Mammary microvascular endothelial cell (primary cell): ENCODE data around the gene OR6N1. TPM values are rescaled to one million over a fixed set of nuclear protein-coding genes. Genes with fewer than 3 reads are reported as not detected.

Experiments
- total RNA-seq: library from RNA; depleted of rRNA; stranded (reverse); fragments of >200 nt; gene quantifications from 2 replicates; pipeline ENCODE4 v1.2.3, GENCODE V29; 2015

The OR6N1 gene
- total RNA-seq: not detected in 2 replicates

GRCh38 chr1:158771950-158772866, at the start of gene OR6N1:
TSS of gene OR6N1 (minus strand) at chr1:158772195. CDS start at chr1:158766682, 5,513 bp downstream.

DNA sequence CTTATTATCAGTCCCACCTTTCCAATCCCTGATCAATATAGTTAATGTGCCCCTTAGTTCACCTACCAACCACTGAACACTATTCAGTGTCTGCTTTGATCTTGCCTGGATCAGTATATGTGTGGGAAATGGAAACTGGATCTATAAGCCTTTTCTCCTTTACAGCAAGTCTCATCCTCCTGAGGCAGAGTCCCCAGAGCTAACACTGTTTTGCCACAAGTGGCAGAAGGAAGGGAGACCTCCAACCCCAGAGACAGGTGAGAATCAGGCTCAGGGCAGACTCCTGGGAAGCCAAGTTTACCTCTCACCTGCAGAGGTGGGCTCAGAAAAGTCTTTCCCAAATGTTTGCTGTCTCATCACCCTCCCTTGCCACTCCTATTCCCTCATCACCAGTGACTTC, 9.1 kb upstream of the OR6N1 start, which contains the start of gene OR6N2:
Gene OR6N2 (minus strand): TSS at position 101 of the 400 bp plus-strand sequence. CDS start 3,569 bp downstream, outside the sequence.

GRCh38 chr1:158754420-158754819, 17.6 kb downstream of the OR6N1 start, which contains the start of gene OR6K6:
TSS of gene OR6K6 (plus strand) at chr1:158754720. CDS start at chr1:158754888, 168 bp downstream.

DNA sequence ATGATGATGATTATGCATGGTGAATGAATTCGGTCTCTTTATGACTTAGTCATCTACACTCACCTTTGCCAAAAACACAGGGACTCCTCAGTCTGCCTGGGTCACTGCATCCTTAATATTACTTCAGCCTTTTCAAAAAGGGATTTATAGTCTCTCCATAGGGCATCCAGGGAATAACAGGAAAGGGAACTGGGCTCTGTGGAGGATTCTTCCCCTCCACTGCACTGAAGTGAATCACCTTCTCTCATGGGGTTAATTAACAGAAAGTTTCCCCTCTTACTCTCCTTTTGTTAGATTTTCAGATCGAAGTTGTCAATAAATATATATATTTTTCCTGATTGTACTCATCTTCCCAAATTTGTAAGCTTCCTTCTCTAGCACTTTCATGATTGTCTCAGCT, 51.4 kb downstream of the OR6N1 start, which contains the start of gene OR6K3:
Gene OR6K3 (minus strand): TSS at position 101 of the 400 bp plus-strand sequence. CDS start 2,605 bp downstream, outside the sequence.

Other genes with a start within 250 kb of the OR6N1 start
- not detected in 2 replicates for gene OR6Y1, start 217.8 kb downstream of the OR6N1 start, total RNA-seq
- not detected in 2 replicates for gene OR6P1, start 201.6 kb downstream of the OR6N1 start, total RNA-seq
- not detected in 2 replicates for gene OR10X1, start 192.3 kb downstream of the OR6N1 start, total RNA-seq
- not detected in 2 replicates for gene OR10Z1, start 166.9 kb downstream of the OR6N1 start, total RNA-seq
- under 0.01 and 0.20 TPM in 2 replicates for gene SPTA1, start 85.5 kb downstream of the OR6N1 start, total RNA-seq
- not detected in 2 replicates for gene OR6K2, start 71.5 kb downstream of the OR6N1 start, total RNA-seq
- gene OR6K3, start 51.5 kb downstream of the OR6N1 start, total RNA-seq: not detected in 2 replicates
- gene OR6K6, start 17.5 kb downstream of the OR6N1 start, total RNA-seq: not detected in 2 replicates
- not detected in 2 replicates for gene OR6N2, start 9.0 kb upstream of the OR6N1 start, total RNA-seq
- gene MNDA, start 59.2 kb upstream of the OR6N1 start, total RNA-seq: not detected in 2 replicates
- not detected in 2 replicates for gene PYHIN1, start 159.4 kb upstream of the OR6N1 start, total RNA-seq
- 173 and 174 TPM in 2 replicates for gene IFI16, start 237.7 kb upstream of the OR6N1 start, total RNA-seq